NCI-H2029 (cell line): ENCODE measurements around the gene ZNF674.

Experiments
- DNase-seq: peaks from one replicate; lab custom pipeline; 2025; lab: John Stamatoyannopoulos, UW

ZNF674 gene

GRCh38 chrX:46545111-46546005 lies at the start of gene ZNF674:
ZNF674 (minus strand) TSS chrX:46545421; CDS start chrX:46542087, 3,334 bp downstream.
- peak; percentile 72 for DNase-seq

GRCh38 chrX:46589977-46590723 lies 44.9 kb upstream of the ZNF674 start:
- DNase-seq: no peak

DNA sequence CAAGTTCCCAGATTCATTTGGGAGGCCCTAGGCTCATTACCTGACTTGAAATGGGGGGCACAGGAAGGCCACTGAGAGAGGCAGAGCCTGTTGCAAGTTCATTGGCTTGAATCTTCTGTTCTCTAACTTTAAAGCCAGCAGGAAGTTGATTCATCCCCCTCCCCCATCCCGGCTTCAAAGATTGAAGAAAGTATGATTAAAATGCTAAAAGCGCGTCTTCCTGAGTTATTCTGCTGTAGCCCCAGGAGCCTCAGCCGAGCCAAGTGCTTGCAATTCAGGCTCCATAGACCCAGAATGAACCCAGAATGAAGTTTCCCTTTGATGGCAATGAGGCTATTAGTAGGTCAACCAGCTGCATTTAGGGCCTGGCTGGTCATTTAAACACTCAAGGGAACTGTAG lies 43.0 kb upstream of the ZNF674 start:
- DNase-seq: no peak

- DNase-seq: no peak
These were observed 42.5 kb upstream of the ZNF674 start for GRCh38 chrX:46587753-46588171.

GRCh38 chrX:46587158-46587557 lies 41.9 kb upstream of the ZNF674 start:
- no peak for DNase-seq

DNA sequence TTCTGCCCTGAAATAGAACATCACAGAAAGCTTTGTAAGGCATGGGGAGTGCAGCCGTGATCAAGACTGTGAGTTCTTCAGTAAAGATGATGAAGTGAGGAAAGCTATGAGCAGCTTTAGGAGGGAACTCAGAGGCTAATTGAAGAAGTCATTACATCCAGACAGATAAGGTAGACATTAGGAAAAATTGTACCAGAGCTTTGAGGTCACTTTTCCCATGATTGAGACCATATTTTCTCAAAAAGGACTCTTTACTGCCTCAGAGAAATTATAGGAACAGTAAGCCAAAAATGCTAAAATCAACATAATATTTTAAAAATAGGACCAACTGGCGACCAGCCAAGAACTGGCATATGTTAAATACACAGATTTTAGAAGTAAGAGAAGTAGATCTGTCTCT lies 39.5 kb upstream of the ZNF674 start:
- DNase-seq: no peak

DNA sequence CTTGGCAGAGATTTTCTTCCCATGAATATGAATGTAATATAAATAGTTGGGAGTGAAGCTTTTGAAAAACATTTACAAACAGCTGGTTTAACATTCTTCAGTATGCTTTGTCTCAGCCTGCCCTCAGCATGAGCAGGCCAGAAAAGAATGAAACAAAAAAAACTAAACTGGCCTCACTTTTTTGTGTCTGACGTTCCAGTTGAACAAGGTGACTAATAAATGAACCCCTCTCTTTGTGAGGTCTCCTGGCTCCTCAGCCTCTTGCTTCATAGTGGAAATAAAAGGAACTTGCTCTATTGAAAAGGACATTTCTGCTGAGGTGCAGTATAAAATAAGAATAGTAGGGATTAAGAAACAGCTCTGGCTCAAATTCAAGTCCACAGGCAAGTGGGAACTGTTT lies 37.7 kb upstream of the ZNF674 start:
- no peak for DNase-seq

DNA sequence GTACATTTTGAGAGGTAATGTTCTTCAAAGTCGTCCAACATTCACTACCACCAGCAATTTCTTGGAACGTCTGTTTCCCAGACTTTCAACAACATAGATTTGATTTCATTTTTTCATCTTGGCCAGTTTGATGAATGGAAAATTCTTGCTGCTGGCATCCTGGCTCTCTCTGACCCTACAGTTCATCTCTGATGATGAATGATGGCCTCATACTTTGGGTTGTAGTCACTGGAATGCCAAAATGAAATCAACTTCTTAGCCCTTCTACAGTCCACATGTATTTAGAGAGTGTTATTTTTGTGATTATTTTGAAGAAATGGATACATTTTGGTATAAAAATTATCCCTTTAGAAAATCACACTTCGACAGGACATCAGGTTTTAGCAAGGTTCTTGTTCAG lies 37.1 kb upstream of the ZNF674 start:
- no peak for DNase-seq

DNA sequence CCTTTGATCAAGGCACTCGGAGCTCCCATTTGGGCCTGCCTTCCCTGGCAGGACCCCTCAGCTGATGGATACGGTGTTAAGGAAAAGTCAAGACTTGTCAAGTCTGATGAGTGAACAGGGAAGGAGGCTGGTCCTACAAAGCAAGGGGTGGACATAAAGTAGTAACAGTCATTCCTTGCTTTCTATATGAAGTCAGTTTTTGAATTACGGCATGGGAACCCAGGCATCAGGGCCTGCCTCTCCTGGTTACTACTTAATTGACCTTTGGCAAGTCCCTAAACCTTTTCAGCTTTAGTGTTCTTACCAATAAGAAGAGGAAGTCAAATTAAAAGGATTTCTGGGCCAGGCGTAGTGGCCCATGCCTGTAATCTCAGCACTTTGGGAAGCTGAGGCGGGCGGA lies 35.4 kb upstream of the ZNF674 start:
- no peak for DNase-seq

DNA sequence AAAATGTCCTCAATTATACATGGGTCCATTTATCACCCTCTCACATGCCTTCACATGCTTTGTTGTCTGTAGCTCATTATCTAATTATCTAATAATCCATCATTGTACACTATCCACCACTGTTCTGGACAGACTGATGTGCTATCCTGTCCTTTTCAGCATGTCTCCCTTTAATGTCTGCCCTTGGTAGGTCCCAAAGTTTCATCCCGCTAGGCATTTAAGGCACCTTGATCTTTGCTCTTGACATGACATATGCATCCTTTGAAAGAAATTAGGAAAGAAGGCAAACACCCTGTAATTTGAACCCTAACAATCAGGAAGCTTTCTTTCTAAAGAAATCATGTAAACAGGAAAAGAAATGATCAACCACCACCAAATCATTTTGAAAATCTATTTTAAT lies 34.0 kb upstream of the ZNF674 start:
- no peak for DNase-seq

GRCh38 chrX:46577221-46578005 lies 32.2 kb upstream of the ZNF674 start:
- no peak for DNase-seq

DNA sequence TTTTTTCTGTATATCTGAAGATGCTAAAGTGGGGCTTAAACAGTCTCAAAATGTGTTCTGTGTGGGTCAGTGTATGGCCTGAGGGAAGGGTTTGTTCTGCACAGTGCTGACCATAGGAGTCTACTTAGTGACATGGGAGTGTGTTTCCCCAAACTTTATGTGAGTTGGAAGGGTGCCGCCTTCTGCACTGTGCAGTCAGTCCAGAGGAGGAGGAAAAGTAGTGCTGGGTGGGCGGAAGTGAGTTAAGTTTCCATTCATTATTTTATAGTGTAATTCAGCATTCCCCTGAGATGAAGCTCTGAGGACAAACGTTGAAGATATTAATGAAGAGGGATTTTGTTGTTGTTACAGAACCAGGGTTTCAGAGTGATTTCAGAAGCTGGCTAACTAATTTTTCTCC lies 31.2 kb upstream of the ZNF674 start:
- no peak for DNase-seq

DNA sequence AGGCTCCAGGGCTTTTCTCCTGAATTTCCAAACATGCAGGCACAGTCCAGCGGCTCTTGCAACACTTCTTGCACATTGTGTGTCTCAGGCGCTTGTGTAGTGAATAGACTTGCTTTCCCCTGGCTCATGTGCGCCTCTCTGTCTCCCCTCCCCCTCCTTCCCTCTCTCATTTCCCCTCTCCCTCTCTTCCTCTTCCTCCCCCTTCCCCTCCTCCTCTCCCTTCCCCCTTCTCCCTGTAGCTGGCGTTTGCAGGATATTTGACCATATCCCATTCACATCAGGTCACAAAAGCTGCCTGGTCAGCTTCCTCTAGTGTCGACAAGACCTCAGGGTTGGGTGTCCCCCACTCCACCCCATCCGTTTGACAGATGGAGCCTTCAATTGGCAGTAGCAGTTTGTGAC lies 30.8 kb upstream of the ZNF674 start:
- DNase-seq: no peak

DNA sequence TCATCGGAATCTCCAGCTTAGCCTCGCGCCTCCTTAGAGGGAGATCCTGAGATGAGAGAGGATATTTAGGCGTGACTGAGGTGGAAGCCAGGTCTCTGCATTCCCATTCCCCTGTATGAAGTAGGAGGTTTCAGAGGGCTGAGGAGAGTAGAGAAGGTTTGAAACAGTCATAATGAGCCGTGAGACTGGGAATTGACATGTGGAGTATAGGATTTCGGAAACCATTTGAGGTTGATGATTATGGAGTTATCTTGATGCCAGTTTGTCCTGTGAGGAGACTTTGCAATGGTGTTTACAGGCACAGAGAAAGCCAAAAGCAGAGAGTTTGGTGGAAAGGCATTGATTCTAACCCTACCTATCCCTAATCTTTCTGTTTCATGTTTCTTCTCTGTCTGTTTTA lies 30.4 kb upstream of the ZNF674 start:
- no peak for DNase-seq

DNA sequence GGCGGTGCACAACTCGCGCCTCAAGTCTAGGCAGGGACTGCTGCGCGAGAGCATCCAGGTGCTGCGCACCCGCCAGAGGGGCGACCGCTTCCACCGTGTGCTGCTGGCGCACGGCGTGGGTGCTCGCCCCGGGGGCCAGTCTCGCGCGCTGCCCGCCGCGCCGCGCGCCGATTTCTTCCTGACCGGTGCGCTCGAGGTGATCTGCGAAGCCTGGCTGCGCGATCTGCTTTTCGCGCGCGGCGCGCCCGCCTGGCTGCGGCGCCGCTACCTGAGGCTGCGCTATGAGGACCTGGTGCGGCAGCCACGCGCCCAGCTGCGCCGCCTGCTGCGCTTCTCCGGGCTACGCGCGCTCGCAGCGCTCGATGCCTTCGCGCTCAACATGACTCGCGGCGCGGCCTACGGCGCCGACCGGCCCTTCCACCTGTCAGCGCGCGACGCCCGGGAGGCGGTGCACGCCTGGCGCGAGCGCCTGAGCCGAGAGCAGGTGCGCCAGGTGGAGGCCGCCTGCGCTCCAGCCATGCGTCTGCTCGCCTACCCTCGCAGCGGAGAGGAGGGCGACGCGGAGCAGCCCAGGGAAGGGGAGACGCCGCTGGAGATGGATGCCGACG lies 29.7 kb upstream of the ZNF674 start:
- DNase-seq: peak; percentile 17

GRCh38 chrX:46573892-46574773 lies 28.9 kb upstream of the ZNF674 start:
- DNase-seq: peak; percentile 21

- DNase-seq: peak; percentile 12
These were observed 28.2 kb upstream of the ZNF674 start, which contains the start of gene CHST7 for GRCh38 chrX:46573331-46573891. CHST7 (plus strand) TSS chrX:46573765; CDS start chrX:46573932, 167 bp downstream.

DNA sequence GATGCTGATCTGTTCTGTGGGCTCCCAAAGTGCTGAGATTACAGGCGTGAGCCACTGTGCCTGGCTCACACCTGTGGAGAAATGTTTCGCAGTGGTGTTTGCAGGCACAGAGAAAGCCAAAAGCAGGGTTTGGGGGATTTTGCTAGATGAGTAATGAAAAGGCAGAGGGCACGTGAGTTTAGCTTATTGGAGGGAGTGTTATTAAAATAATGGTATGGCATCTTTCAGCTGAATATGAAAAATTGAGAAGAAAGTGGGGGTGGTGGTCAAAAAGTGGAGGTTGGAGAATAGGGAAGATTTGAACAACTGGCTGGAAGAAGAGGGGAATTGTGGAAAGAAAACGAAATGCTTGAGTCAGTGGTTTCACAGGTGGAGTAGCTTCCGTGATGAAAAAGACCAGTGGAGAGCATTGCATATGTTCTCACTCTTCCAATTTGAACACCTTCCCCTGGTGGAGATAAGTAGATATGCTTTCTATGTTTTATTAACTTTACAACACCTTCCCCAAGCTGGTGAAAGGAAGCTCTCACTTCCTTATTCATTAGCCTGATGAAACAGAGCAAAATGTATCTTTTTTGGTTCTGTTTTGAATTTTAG lies 27.2 kb upstream of the ZNF674 start:
- no peak for DNase-seq

DNA sequence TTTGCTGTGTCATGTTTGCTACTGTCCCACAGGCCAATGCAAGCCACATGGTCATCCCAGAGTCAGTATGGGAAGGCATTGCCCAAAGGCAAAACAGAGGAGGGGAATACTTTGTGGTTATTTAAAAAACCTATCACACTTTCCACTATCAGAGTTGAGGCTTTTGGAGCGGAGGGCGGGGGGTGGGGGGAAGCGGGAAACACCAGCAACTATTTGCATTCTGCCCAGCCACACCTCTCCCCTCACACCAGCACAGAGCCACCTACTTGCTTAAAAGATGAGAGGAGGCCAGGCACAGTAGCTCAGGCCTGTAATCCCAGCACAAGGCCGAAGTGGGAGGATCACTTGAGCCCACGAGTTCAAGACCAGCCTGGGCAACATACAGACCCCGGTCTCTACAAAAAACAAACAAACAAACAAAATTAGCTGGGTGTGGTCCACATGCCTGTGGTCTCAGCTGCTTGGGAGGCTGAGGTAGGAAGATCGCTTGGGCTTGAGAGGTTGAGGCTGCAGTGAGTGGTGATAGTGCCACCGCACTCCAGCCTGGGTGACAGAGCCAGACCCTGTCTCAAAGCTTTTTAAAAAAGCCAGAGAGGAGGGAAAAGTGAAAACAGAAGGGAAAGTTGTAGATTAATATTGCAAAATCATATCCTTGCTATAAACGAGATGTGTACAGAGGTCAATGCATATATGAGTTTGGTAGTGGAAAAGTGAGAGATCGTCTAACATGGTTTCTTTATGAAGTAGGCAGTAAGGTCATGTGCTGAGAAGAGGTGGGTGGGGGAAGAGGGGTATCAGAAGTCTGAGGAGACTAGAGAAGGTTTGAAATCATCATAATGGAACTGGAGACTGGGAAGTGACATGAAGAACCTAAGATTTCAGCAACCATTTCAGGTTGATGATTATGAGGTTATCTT lies 26.5 kb upstream of the ZNF674 start:
- no peak for DNase-seq
